B cell (primary cell): Measurements from ENCODE around the gene STK24. TPM values are rescaled to one million over a fixed set of nuclear protein-coding genes. Genes with fewer than 3 reads are reported as not detected.

Experiments used
- ATAC-seq: fragments of 200-7000 bp; cut with Tn5 transposase; one replicate; pipeline ENCODE4 v1.10.0; 2021; ENCODE audit warnings: low read depth, mild to moderate bottlenecking, moderate number of reproducible peaks, moderate library complexity
- CTCF ChIA-PET: fragments of 350-600 bp; sonication (Branson Sonifier 250); formaldehyde crosslinking; loops from one replicate; lab custom pipeline; 2021; ENCODE audit warnings: antibody characterized with exemption, inconsistent platforms; lab: Charles Lee
- POLR2A ChIA-PET: fragments of 350-600 bp; sonication (Branson Sonifier 250); formaldehyde crosslinking; loops from one replicate; lab custom pipeline; 2021; ENCODE audit warnings: antibody characterized with exemption; lab: Charles Lee
- DNase-seq: peaks from one replicate; pipeline ENCODE4 v3.0.0; 2013
- H2AFZ ChIP-seq: 2 replicates; pipeline ENCODE4 v1.6.1; 2012; ENCODE audit warnings: mild to moderate bottlenecking, low read depth, low read length; ENCODE audit not compliant: insufficient read depth, poor library complexity, severe bottlenecking
- H3K27ac ChIP-seq, 2 donors: 1 replicate in 1 of 2; 2 replicates in 1 of 2; pipeline ENCODE4 v1.5.1; 2012 to 2013; ENCODE audit warnings: low read length in 2 of 2, mild to moderate bottlenecking in 2 of 2, moderate library complexity in 1 of 2
- H3K27me3 ChIP-seq, 4 experiments: fragments of 200-600 bp in 1 of 4; sonication (generic) in 1 of 4; replicated peaks in 1 of 4; 1 replicate in 2 of 4; 2 replicates in 2 of 4; pipeline versions ENCODE4 v1.6.1 to v1.7.0; 2013 to 2016; ENCODE audit warnings: low read length in 3 of 4, mild to moderate bottlenecking in 2 of 4, mixed read lengths in 1 of 4, moderate library complexity in 1 of 4; ENCODE audit not compliant: insufficient read depth in 4 of 4, control insufficient read depth in 3 of 4; ENCODE audit errors: control extremely low read depth in 1 of 4
- H3K36me3 ChIP-seq, 2 experiments: replicated peaks in 1 of 2; 1 replicate in 1 of 2; 2 replicates in 1 of 2; pipeline versions ENCODE4 v1.6.1 to v1.7.1; 2013; ENCODE audit warnings: low read length in 1 of 2; ENCODE audit not compliant: insufficient read depth in 2 of 2, control insufficient read depth in 1 of 2; ENCODE audit errors: control extremely low read depth in 1 of 2, extremely low read depth in 1 of 2
- H3K4me1 ChIP-seq, 2 donors: fragments of 200-600 bp in 1 of 2; sonication (generic) in 1 of 2; 1 replicate in 1 of 2; 2 replicates in 1 of 2; pipeline versions ENCODE4 v1.5.1 to v1.6.1; 2013 to 2017; ENCODE audit warnings: low read length in 2 of 2; ENCODE audit not compliant: control insufficient read depth in 2 of 2, insufficient read depth in 2 of 2
- H3K4me2 ChIP-seq: replicated peaks from 2 replicates; pipeline ENCODE3; 2012; ENCODE audit warnings: mild to moderate bottlenecking, low read depth, low read length; ENCODE audit not compliant: poor library complexity, severe bottlenecking
- H3K4me3 ChIP-seq, 5 experiments: fragments of 200-600 bp in 1 of 5; sonication (generic) in 1 of 5; 1 replicate in 3 of 5; 2 replicates in 2 of 5; pipeline versions ENCODE4 v1.5.1 to v1.7.0; 2011 to 2016; ENCODE audit warnings: low read length in 4 of 5, mild to moderate bottlenecking in 4 of 5, low read depth in 2 of 5, control low read depth in 1 of 5, moderate library complexity in 1 of 5; ENCODE audit not compliant: insufficient read depth in 1 of 5; ENCODE audit errors: control extremely low read depth in 1 of 5, extremely low read depth in 1 of 5
- H3K79me2 ChIP-seq: fragments of 200-600 bp; sonication (generic); one replicate; pipeline ENCODE4 v1.6.0; 2016; ENCODE audit warnings: low read length; ENCODE audit not compliant: control insufficient read depth, insufficient read depth
- H3K9ac ChIP-seq: fragments of 200-600 bp; sonication (generic); 2 replicates; pipeline ENCODE4 v1.6.1; 2017; ENCODE audit warnings: mild to moderate bottlenecking, low read length, moderate library complexity
- H3K9me3 ChIP-seq, 3 donors: one replicate each; pipeline versions ENCODE4 v1.6.1 to v1.7.1; 2013; ENCODE audit warnings: low read length in 2 of 3; ENCODE audit not compliant: control insufficient read depth in 2 of 3, insufficient read depth in 1 of 3; ENCODE audit errors: control extremely low read depth in 1 of 3
- H4K20me1 ChIP-seq: 2 replicates; pipeline ENCODE4 v1.6.0; 2012; ENCODE audit warnings: mild to moderate bottlenecking, low read length; ENCODE audit not compliant: insufficient read depth, control insufficient read depth, poor library complexity, severe bottlenecking
- H3K27ac Mint-ChIP-seq: one replicate; pipeline ENCODE4 v1.8.0; 2021; ENCODE audit warnings: mixed read lengths
- H3K27me3 Mint-ChIP-seq: one replicate; pipeline ENCODE4 v1.8.0; 2021; ENCODE audit warnings: mixed read lengths
- H3K4me1 Mint-ChIP-seq: one replicate; pipeline ENCODE4 v1.8.0; 2021; ENCODE audit warnings: mixed read lengths
- H3K4me3 Mint-ChIP-seq: one replicate; pipeline ENCODE4 v1.8.0; 2021; ENCODE audit warnings: mixed read lengths
- H3K9me3 Mint-ChIP-seq: one replicate; pipeline ENCODE4 v1.8.0; 2022; ENCODE audit warnings: mixed read lengths; ENCODE audit not compliant: insufficient read depth
- CTCF ChIP-seq: fragments of 200-600 bp; IDR thresholded peaks from one replicate; pipeline ENCODE4 v1.8.0; 2022; ENCODE audit warnings: antibody characterized with exemption, mild to moderate bottlenecking
- EZH2 ChIP-seq: IDR thresholded peaks from 2 replicates; pipeline ENCODE4 v1.6.1; 2012; ENCODE audit warnings: borderline replicate concordance, low read depth, mild to moderate bottlenecking, moderate library complexity, low read length; ENCODE audit not compliant: insufficient read depth, poor library complexity, severe bottlenecking
- WGBS: methylation state at CpG from one replicate; pipeline ENCODE4 v1.1.5; 2013; ENCODE audit warnings: missing lambda C conversion rate; ENCODE audit not compliant: insufficient coverage; 5-methylcytosine and 5-hydroxymethylcytosine counted together
- intact Hi-C: fragments of 100-400 bp; cut with micrococcal nuclease; formaldehyde crosslinking; loops from one replicate; pipeline ENCODE4 v1.10.0; 2022
- polyA plus RNA-seq: library from polyadenylated mRNA; depleted of rRNA; stranded (reverse); fragments of >200 nt; gene quantifications from 2 replicates; pipeline ENCODE4 v1.2.3, GENCODE V29; 2012
- total RNA-seq, 2 donors: library from RNA; stranded (reverse); fragments of 120-200 nt in 1 of 2; gene quantifications; 1 replicate in 1 of 2; 2 replicates in 1 of 2; pipeline versions ENCODE4 v1.2.3 to v1.2.4, GENCODE V29; 2013 to 2022

Gene STK24
- total and polyA plus RNA-seq, 2 donors (not counting 1 experiment from before 2014, with no cell fraction given) = 47.2 to 117 TPM

GRCh38 chr13:98446234-98446621 is 130.7 kb downstream of the STK24 start:
- Histone ChIP-seq H3K4me2 (no peak overlapping the region), H3K27ac (peak overlapping the region; percentile 52 to 69), H3K27me3 (no peaks in the 10 kb centered on the region), H3K4me3 (no peak overlapping the region), H3K36me3 (peaks cover 0 to 12% of the 10 kb centered on the region in 2 experiments), H3K4me1 (peaks cover 9 to 12% of the 10 kb centered on the region in 2 donors), H3K9me3 (no peaks in the 10 kb centered on the region), H2AFZ (no peak overlapping the region), H4K20me1 (peaks cover 5% of the 10 kb centered on the region), H3K79me2 (no peaks in the 10 kb centered on the region), H3K9ac (no peak overlapping the region)
- no peak overlapping the region for H3K27ac Mint-ChIP-seq
- H3K27me3 Mint-ChIP-seq = no peaks in the 10 kb centered on the region
- DNase-seq = peak; percentile 21
- 84% methylated on average over 11 of the region's 11 CpGs for WGBS
- intact Hi-C loops = loop anchor here (10.0 kb wide), 1 partner anchor 129 kb away; the partner anchor contains the start of gene STK24
- POLR2A ChIA-PET = no interaction called here
- CTCF ChIA-PET = interaction anchor here (0.6 to 8.6 kb wide), 26 partner anchors 9 to 590 kb away, joined by 3 to 268 read pairs (median 6); partner anchors contain the start of gene STK24
- no peak overlapping the region for H3K4me3 Mint-ChIP-seq
- H3K9me3 Mint-ChIP-seq = no peaks in the 10 kb centered on the region
- no peak for TF ChIP-seq EZH2
- TF ChIP-seq CTCF = no peak
- no peak for ATAC-seq
- peaks cover 11% of the 10 kb centered on the region for H3K4me1 Mint-ChIP-seq
